SU-DHL-6 (cell line): ENCODE data around the gene GPR87.

Experiments used
- H2AFZ ChIP-seq: fragments of 200-600 bp; sonication (generic); 2 replicates; pipeline ENCODE4 v1.6.1; 2014; ENCODE audit warnings: low read depth, mild to moderate bottlenecking, moderate library complexity, mixed read lengths, antibody characterized with exemption, low read length; ENCODE audit not compliant: severe bottlenecking
- H3F3A ChIP-seq: fragments of 200-600 bp; shearing (Covaris generic); 2 replicates; pipeline ENCODE4 v1.6.0; 2016; ENCODE audit warnings: antibody characterized with exemption, mild to moderate bottlenecking; ENCODE audit not compliant: insufficient read depth
- H3K27ac ChIP-seq: fragments of 200-600 bp; sonication (generic); 2 replicates; pipeline ENCODE4 v1.5.1; 2016; ENCODE audit warnings: low read depth, mild to moderate bottlenecking, low read length, moderate library complexity, mixed read lengths
- H3K27me3 ChIP-seq: fragments of 200-600 bp; sonication (generic), shearing (Covaris generic); 2 replicates; pipeline ENCODE4 v1.6.0; 2014; ENCODE audit warnings: mild to moderate bottlenecking, low read length
- H3K36me3 ChIP-seq: fragments of 200-600 bp; sonication (generic); 2 replicates; pipeline ENCODE4 v1.6.1; 2014; ENCODE audit warnings: mild to moderate bottlenecking, low read length, mixed read lengths
- H3K4me2 ChIP-seq: fragments of 300-600, 200-600 bp; shearing (Covaris generic), sonication (generic); 2 replicates; pipeline ENCODE4 v1.6.0; 2014; ENCODE audit warnings: low read length, low read depth, mild to moderate bottlenecking; ENCODE audit not compliant: poor library complexity, severe bottlenecking
- H3K4me3 ChIP-seq: fragments of 200-600 bp; sonication (generic); 2 replicates; pipeline ENCODE4 v1.5.1; 2014; ENCODE audit warnings: antibody characterized with exemption, low read length, mild to moderate bottlenecking, mixed read lengths; ENCODE audit not compliant: insufficient read depth, poor library complexity, severe bottlenecking
- H3K79me2 ChIP-seq: fragments of 200-600 bp; sonication (generic); 2 replicates; pipeline ENCODE4 v1.6.1; 2014; ENCODE audit warnings: mild to moderate bottlenecking, low read length, moderate library complexity; ENCODE audit not compliant: insufficient read depth
- H3K9ac ChIP-seq: fragments of 200-600 bp; sonication (generic); 2 replicates; pipeline ENCODE4 v1.7.0; 2014; ENCODE audit warnings: mild to moderate bottlenecking, low read length
- H3K9me2 ChIP-seq: fragments of 200-600 bp; sonication (generic); replicated peaks from 2 replicates; pipeline ENCODE4 v1.6.1; 2014; ENCODE audit warnings: low read length; ENCODE audit not compliant: insufficient read depth
- H3K9me3 ChIP-seq: fragments of 200-600 bp; sonication (generic); 2 replicates; pipeline ENCODE4 v1.6.1; 2014; ENCODE audit warnings: low read length, mixed read lengths; ENCODE audit not compliant: insufficient read depth
- H4K20me1 ChIP-seq: fragments of 200-600 bp; sonication (generic); 2 replicates; pipeline ENCODE4 v1.6.1; 2014; ENCODE audit warnings: low read depth, mild to moderate bottlenecking, antibody characterized with exemption, low read length, moderate library complexity, mixed read lengths
- CTCF ChIP-seq: fragments of 200-600 bp; sonication (generic); IDR thresholded peaks from one replicate; pipeline ENCODE4 v1.5.1; 2017; ENCODE audit warnings: antibody characterized with exemption, mild to moderate bottlenecking, low read length, moderate library complexity; ENCODE audit not compliant: insufficient read depth, poor library complexity, severe bottlenecking
- EZH2phosphoT487 ChIP-seq: fragments of 200-600 bp; sonication (generic), shearing (Covaris generic); conservative IDR thresholded peaks from 2 replicates; pipeline ENCODE4 v1.6.1; 2018; ENCODE audit warnings: mild to moderate bottlenecking, antibody characterized with exemption, low read length, moderate library complexity, mixed read lengths

Gene GPR87

GRCh38 chr3:151331696-151332095 is 15.1 kb upstream of the GPR87 start:
- H3K27ac ChIP-seq: no peak overlapping the region
- H3K79me2 ChIP-seq: no peaks in the 10 kb centered on the region
- no peaks in the 10 kb centered on the region for H3F3A ChIP-seq
- H3K9me2 ChIP-seq: no peaks in the 10 kb centered on the region
- H3K36me3 ChIP-seq: no peaks in the 10 kb centered on the region
- H3K9ac ChIP-seq: no peak overlapping the region
- H4K20me1 ChIP-seq: no peaks in the 10 kb centered on the region
- no peak overlapping the region for H3K4me2 ChIP-seq
- TF ChIP-seq CTCF: no peak
- TF ChIP-seq EZH2phosphoT487: no peak
- no peak overlapping the region for H2AFZ ChIP-seq
- H3K9me3 ChIP-seq: no peaks in the 10 kb centered on the region
- H3K27me3 ChIP-seq: no peaks in the 10 kb centered on the region
- no peak overlapping the region for H3K4me3 ChIP-seq

GRCh38 chr3:151330899-151331298 is 14.3 kb upstream of the GPR87 start:
- H3K4me2 ChIP-seq: no peak overlapping the region
- H2AFZ ChIP-seq: no peak overlapping the region
- no peaks in the 10 kb centered on the region for H3K9me2 ChIP-seq
- no peaks in the 10 kb centered on the region for H4K20me1 ChIP-seq
- no peak overlapping the region for H3K9ac ChIP-seq
- H3K36me3 ChIP-seq: no peaks in the 10 kb centered on the region
- H3F3A ChIP-seq: no peaks in the 10 kb centered on the region
- no peaks in the 10 kb centered on the region for H3K9me3 ChIP-seq
- H3K79me2 ChIP-seq: no peaks in the 10 kb centered on the region
- H3K27me3 ChIP-seq: no peaks in the 10 kb centered on the region
- TF ChIP-seq EZH2phosphoT487 (no peak), CTCF (no peak)
- H3K4me3 ChIP-seq: no peak overlapping the region
- no peak overlapping the region for H3K27ac ChIP-seq

GRCh38 chr3:151330379-151330778 is 13.8 kb upstream of the GPR87 start:
- H3K27me3 ChIP-seq: no peaks in the 10 kb centered on the region
- no peaks in the 10 kb centered on the region for H4K20me1 ChIP-seq
- no peak overlapping the region for H3K4me3 ChIP-seq
- TF ChIP-seq EZH2phosphoT487: no peak
- TF ChIP-seq CTCF: no peak
- no peaks in the 10 kb centered on the region for H3K9me3 ChIP-seq
- H3F3A ChIP-seq: no peaks in the 10 kb centered on the region
- H3K36me3 ChIP-seq: no peaks in the 10 kb centered on the region
- H3K79me2 ChIP-seq: no peaks in the 10 kb centered on the region
- no peaks in the 10 kb centered on the region for H3K9me2 ChIP-seq
- no peak overlapping the region for H2AFZ ChIP-seq
- H3K9ac ChIP-seq: no peak overlapping the region
- H3K4me2 ChIP-seq: no peak overlapping the region
- H3K27ac ChIP-seq: no peak overlapping the region

GRCh38 chr3:151329363-151329762 is 12.7 kb upstream of the GPR87 start, which contains the start of gene P2RY13:
Gene P2RY13 (minus strand): TSS chr3:151329549. CDS start chr3:151329528, 21 bp downstream.
- H3K9me3 ChIP-seq: no peaks in the 10 kb centered on the region
- no peaks in the 10 kb centered on the region for H4K20me1 ChIP-seq
- no peaks in the 10 kb centered on the region for H3K9me2 ChIP-seq
- H3F3A ChIP-seq: no peaks in the 10 kb centered on the region
- H3K9ac ChIP-seq: no peak within 1 kb of the TSS
- no peak within 1 kb of the TSS for H3K4me3 ChIP-seq
- no peaks in the 10 kb centered on the region for H3K79me2 ChIP-seq
- H2AFZ ChIP-seq: no peak within 1 kb of the TSS
- no peaks in the 10 kb centered on the region for H3K36me3 ChIP-seq
- H3K4me2 ChIP-seq: no peak within 1 kb of the TSS
- TF ChIP-seq EZH2phosphoT487: no peak
- H3K27me3 ChIP-seq: no peaks in the 10 kb centered on the region
- H3K27ac ChIP-seq: no peak within 1 kb of the TSS
